Activated CD4-positive, CD25-positive, alpha-beta regulatory T cell treated with anti-CD3 and anti-CD28 coated beads, Interleukin-2, amount 50 U/mL, for 16 hours (primary cell): ENCODE measurements around the gene ZDHHC24.
"Not testable (repeated sequence)": the region's sequence is repeated elsewhere in the genome, so short reads cannot be mapped to it uniquely, and the experiment has no call there.

ENCODE experiments used
- DNase-seq: peaks from one replicate; pipeline ENCODE4 v3.0.0-alpha.2; 2020; ENCODE audit warnings: low read depth, low spot score

ZDHHC24 gene, protein sequence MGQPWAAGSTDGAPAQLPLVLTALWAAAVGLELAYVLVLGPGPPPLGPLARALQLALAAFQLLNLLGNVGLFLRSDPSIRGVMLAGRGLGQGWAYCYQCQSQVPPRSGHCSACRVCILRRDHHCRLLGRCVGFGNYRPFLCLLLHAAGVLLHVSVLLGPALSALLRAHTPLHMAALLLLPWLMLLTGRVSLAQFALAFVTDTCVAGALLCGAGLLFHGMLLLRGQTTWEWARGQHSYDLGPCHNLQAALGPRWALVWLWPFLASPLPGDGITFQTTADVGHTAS

DNA sequence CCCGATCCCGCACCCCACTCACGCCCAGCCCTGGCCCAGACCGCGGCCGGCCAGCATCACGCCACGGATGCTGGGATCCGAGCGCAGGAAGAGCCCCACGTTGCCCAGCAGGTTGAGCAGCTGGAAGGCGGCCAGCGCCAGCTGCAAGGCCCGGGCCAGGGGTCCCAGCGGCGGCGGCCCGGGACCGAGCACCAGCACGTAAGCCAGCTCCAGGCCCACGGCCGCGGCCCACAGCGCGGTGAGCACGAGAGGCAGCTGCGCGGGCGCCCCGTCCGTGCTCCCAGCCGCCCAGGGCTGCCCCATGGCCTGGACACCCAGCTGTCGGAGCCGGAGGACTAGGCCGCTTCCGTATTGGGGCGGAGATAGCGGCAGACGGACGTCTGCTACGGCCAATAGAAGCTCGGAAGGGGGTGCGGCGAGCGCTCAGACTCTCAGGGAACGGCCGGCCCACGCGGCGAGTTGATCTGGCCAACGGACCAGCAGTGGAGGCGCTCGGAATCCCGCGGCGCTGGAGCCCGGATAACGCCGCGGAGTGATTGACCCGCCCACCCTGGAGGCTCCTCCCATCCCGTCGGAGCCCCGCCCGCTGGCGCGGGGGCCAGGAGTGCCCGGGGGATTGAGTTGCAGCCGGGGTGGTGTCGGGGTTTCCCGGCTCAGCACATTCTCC lies at the start of gene ZDHHC24:
Gene ZDHHC24 (minus strand): TSS at position 348 of the 667 bp plus-strand sequence. CDS start 45 bp downstream, at position 303.
- peak; percentile 67 for DNase-seq

DNA sequence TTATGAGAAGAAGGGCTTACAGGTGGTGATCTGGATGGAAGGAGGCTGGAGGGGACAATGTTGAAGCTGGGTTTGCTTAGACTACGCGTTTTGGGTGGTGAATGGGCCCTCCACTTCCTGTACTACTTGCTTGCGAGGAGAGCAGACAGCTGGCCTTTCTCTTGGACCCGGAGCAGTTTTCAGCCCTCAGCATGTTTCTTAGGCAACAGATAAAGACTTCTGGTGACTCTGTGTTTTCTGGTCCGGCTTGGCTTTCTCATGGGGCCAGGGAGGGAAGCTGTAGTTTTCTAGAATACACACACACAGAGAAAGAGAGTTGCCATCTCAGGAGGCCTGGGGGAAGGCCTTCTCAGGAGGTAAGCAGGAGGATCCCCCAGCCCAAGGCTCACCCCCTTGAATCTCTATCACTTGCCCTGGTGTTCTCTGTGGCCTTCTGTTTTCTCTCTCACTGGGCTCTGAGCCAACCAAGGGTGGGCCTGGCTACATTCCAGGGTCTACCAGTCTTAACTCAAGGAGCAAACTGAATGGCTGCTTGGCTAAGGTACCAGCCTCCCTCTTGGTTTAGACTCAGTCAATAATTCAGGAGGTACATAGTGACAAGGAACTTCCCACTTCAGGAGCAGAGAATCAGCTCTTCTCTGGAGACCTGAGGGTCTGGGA lies 49.5 kb upstream of the ZDHHC24 start:
- no peak for DNase-seq

- DNase-seq, result no peak
Measured at GRCh38 chr11:66593650-66594049, 47.8 kb upstream of the ZDHHC24 start.

DNA sequence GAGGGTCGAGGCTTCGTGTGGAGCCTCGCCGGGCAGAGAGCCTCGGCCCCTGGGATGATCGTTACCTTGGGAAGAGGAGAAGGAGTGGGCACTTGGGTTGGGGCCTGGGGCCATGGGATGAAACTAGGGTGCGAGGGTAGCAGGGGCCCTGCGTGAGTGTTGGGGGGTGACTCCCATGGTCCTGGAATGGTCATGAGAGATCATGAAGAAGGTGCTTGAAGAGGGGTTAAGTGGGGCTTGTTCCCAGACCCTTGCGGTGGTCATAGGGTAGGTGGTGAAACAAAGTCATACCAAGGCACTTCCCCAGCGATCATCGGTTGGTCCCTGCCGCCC lies 47.4 kb upstream of the ZDHHC24 start:
- no peak for DNase-seq

GRCh38 chr11:66592457-66593302 lies 46.8 kb upstream of the ZDHHC24 start, which contains the start of the genes CCDC87 and CCS:
TSS of gene CCDC87 (minus strand) at chr11:66593063. CDS start at chr11:66593015, 48 bp downstream.
TSS of gene CCS (plus strand) at chr11:66593185. CDS start at chr11:66593262, 77 bp downstream.
- peak; percentile 97 for DNase-seq

GRCh38 chr11:66591175-66591574 lies 45.3 kb upstream of the ZDHHC24 start:
- DNase-seq, result no peak

DNA sequence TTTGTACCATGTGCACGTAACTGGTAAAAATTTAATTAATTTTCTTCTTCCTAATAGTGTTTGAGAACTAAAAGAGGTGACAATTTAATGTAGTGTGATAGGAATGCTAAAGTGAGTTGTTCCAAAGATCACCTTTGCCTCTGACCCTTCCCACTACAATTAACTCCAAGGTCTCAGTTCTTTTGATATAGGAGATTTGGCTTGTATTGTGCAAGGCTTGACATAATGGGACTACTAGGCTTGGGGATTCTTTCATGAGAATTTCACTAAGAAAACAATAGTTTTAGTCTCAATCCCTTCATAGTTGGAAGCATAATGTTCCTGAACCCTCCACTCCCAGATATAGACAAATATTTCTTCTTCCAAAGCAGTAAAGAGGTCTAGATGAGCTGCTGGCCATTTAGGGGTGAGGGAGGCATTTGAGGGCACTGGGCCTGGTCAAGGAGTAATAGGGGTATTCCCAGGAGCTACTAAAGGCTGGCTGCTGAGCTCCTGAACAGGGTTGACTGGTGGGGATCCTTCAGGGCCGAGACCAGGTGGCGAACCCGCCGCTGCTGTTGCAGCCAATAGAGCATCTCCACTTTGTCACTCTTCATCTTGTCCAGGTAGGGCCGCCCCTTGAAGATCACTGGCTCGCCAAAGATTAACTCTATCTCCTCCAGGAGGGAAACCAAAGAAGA lies 44.3 kb upstream of the ZDHHC24 start:
- no peak for DNase-seq

DNA sequence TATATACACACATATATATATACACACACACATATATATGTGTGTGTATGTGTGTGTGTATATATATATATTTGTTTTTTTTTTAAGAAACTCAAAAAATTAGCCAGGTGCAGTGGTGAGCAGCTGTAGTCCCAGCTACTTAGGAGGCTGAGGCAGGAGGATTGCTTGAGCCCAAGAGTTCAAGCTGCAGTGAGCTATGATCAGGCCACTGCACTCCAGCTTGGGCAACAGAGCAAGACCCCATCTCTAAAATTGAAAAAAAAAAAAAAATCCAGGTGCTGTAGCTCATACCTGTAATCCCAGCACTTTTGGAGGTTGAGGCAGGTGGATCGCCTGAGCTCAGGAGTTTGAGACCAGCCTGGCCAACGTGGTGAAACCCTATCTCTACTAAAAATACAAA lies 43.5 kb upstream of the ZDHHC24 start:
- DNase-seq, result not testable (repeated sequence)

- no peak for DNase-seq
Measured at GRCh38 chr11:66586136-66586535, 40.3 kb upstream of the ZDHHC24 start.

DNA sequence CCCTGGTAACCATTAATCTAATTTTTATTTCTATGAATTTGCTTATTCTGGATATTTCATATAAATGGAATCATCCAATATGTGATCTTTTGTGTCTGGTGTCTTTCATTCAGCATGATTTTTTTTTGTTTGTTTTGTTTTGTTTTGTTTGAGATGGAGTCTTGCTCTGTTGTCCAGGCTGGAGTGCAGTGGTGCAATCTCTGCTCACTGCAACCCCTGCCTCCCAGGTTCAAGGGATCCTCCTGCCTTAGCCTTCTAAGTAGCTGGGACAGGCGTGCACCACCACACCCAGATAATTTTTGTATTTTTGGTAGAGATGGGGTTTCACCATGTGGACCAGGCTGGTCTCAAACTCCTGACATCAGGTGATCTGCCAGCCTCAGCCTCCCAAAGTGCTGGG lies 39.6 kb upstream of the ZDHHC24 start:
- DNase-seq, result not testable (repeated sequence)

DNA sequence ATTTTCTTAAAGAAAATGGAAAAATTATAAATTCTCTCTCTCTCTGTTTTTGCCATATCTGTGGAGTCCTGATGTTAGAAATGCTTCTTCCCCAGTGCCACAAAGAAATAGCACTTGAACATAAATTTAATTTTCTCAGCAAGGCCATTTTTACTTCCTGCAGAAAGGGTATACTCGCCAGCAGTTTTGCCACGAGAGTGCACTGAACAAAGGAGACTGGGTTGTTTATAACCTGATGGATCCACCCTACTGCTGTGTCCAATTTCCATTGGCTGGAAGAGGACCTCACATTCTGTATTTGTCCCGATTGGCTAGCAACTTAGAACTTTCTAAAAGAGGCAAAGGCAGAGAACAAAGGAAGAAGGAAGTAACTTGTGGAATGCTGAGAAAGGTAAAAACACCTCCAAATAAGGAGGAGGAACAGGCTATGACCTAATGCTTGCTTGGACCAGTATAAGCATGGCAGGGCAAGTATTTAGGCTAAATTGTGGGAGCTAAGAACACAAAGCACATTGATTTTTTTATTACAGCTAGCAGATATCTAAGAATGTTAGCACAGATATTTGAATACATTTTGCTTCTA lies 36.8 kb upstream of the ZDHHC24 start:
- not testable (repeated sequence) for DNase-seq

GRCh38 chr11:66581261-66581660 lies 35.4 kb upstream of the ZDHHC24 start:
- DNase-seq, result no peak

- no peak for DNase-seq
Measured at GRCh38 chr11:66580803-66581202, 35.0 kb upstream of the ZDHHC24 start.

DNA sequence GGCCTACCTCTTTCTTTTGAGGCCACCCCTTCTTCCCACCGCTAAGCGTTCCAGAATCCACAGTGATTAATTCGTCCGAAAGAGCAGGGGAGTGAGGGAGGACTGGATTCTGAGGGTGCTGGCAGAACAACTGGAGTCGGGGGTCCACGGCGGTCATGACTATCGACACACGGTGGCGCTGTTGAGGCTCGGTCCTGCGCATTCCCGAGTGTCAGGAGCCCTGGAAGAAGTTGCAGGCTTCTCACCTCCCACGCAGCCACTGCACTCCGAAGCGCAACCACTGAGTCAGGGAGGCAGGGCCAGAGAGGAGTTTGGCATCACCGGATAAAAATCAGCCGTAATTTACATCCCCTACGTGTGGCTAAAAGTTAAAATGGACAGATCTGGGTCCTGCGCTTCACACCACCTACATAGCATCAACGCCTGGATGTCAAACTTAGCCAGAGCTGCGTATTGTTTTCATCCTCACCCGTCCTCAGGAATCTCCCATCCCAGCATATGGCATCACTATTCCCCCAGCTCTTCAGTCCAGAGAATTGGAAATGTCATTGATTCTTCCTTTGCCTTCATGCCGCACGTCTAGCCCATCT lies 33.3 kb upstream of the ZDHHC24 start:
- peak; percentile 51 for DNase-seq

DNA sequence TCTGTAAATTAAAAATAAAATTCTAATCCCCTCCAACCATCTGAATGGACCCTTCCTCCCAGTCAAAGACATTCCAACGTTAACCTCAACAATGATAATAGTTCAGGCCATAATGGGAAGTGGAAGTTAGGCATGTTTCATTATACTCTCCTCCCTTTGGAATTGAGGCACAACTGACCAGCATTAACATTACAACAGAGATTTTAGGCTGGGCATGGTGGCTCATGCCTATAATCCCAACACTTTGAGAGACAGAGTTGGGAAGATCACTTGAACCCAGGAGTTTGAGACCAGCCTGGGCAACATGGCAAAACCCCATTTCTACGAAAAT lies 25.0 kb upstream of the ZDHHC24 start:
- DNase-seq, result no peak

DNA sequence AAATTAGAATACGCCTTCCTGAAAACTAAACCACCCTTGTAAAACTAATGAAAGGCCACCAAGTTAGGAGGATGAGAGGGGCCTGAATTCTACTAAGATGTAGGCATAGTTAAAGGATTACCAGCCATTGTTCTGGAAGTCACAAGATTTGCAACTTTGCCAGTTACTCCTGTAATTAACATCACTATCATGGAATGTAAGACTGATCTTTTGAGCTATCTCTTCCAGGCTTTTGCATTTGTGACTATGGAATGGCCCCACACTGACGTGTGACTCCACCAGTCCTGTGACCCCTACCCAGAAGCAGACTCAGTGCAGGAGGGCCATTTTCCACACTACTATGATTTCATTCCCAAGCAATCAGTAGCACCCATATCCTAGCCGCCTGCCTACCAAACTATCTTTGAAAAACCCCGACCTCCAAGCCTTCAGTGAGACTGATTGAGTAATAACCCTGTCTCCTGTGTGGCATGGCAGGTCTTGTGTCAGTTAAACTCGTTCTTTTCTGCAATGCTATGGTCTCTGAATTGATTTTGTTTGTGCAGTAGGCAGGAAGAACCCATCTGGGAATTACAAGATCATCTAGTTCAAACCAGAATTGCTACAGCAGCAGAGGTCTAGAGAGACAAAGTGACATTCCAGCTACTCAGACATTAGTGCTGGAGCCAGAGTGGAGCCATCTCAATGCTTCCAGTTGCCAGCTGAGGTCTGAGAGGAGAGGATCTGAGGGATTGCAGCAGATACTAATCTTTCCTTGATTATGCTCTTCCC lies 24.4 kb upstream of the ZDHHC24 start:
- no peak for DNase-seq

- DNase-seq, result no peak
Measured at GRCh38 chr11:66569076-66569475, 23.2 kb upstream of the ZDHHC24 start.

DNA sequence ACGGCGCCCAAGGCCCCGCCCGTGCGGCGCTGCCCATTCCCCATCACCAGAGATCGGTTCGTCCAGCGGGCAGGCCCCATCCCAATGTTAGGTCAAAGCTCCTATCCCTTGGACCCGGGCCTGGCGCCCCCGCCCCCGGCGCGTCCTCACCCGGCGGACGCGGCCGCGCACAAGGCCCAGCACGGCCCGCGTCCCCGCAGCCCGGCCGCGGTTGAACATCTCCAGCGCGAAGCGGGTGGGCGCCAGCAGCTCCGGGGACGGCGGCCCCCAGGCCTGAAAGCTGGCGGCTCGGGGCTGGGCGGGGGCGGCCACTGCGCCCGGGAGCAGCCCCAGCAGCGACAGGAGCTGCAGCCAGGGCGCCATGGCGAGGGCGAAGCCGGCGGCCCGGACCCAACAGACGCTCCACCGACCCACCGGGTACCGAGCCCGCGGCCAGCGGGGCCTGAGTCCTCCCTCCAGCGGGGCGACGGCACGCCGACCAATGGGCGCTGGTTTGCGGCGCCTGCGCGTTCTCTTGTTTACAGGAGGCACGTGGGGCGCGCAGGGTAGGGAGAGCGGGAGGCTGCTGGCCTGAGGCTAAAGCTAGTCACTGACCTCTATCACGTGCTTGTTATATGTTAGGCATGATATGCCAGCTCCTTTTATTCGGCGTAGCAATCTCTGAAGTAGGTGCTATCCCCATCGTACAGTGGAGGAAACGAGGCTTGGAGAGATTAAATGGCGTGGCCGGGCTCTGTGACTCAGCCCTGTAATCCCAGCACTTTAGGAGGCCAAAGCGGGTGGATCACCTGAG lies 22.5 kb upstream of the ZDHHC24 start, which contains the start of gene CTSF:
Gene CTSF (minus strand): TSS at position 483 of the 793 bp plus-strand sequence. CDS start 120 bp downstream, at position 363.
- peak; percentile 29 for DNase-seq

GRCh38 chr11:66567787-66568123 lies 21.9 kb upstream of the ZDHHC24 start:
- no peak for DNase-seq
